CD8-positive, alpha-beta memory T cell (primary cell): Measurements from ENCODE around the gene RNF5. TPM values are rescaled to one million over a fixed set of nuclear protein-coding genes. Genes with fewer than 3 reads are reported as not detected.

Experiments
- CTCF ChIA-PET: fragments of 350-600 bp; sonication (Branson Sonifier 250); formaldehyde crosslinking; loops from one replicate; lab custom pipeline; 2021; ENCODE audit warnings: antibody characterized with exemption; lab: Charles Lee
- POLR2A ChIA-PET: fragments of 350-600 bp; sonication (Branson Sonifier 250); formaldehyde crosslinking; loops from one replicate; lab custom pipeline; 2021; ENCODE audit warnings: antibody characterized with exemption; lab: Charles Lee
- DNase-seq, 5 donors: peaks; one replicate each; pipeline versions ENCODE4 v3.0.0 to v3.0.0-alpha.2; 2020 to 2022; ENCODE audit warnings: mixed read lengths in 1 of 5
- H3K27ac ChIP-seq: one replicate; pipeline ENCODE4 v1.7.0; 2013; ENCODE audit warnings: low read depth, mild to moderate bottlenecking, low read length, moderate library complexity
- H3K27me3 ChIP-seq: 2 replicates; pipeline ENCODE4 v1.7.0; 2013; ENCODE audit warnings: low read length, mild to moderate bottlenecking; ENCODE audit not compliant: insufficient read depth, poor library complexity, severe bottlenecking
- H3K36me3 ChIP-seq: 2 replicates; pipeline ENCODE4 v1.7.0; 2013; ENCODE audit warnings: mild to moderate bottlenecking, low read length, moderate library complexity; ENCODE audit not compliant: insufficient read depth
- H3K4me1 ChIP-seq: 2 replicates; pipeline ENCODE4 v1.7.0; 2013; ENCODE audit warnings: mild to moderate bottlenecking, low read length, moderate library complexity; ENCODE audit not compliant: insufficient read depth
- H3K4me3 ChIP-seq: 2 replicates; pipeline ENCODE4 v1.7.0; 2013; ENCODE audit warnings: mild to moderate bottlenecking, low read length
- H3K9me3 ChIP-seq: 2 replicates; pipeline ENCODE4 v1.7.0; 2013; ENCODE audit warnings: mild to moderate bottlenecking, low read length
- H3K27ac Mint-ChIP-seq, 8 donors: one replicate each; pipeline ENCODE4 v1.8.0; 2020 to 2021; ENCODE audit warnings: mixed read lengths in 8 of 8, mild to moderate bottlenecking in 6 of 8, inconsistent platforms in 3 of 8, moderate library complexity in 3 of 8
- H3K27me3 Mint-ChIP-seq, 2 donors: one replicate each; pipeline ENCODE4 v1.8.0; 2020 to 2021; ENCODE audit warnings: mixed read lengths in 2 of 2, mild to moderate bottlenecking in 1 of 2, moderate library complexity in 1 of 2
- H3K36me3 Mint-ChIP-seq, 3 donors: one replicate each; pipeline ENCODE4 v1.8.0; 2020 to 2021; ENCODE audit warnings: mixed read lengths in 3 of 3, inconsistent platforms in 1 of 3, mild to moderate bottlenecking in 1 of 3
- H3K4me1 Mint-ChIP-seq, 3 donors: one replicate each; pipeline ENCODE4 v1.8.0; 2020 to 2021; ENCODE audit warnings: mixed read lengths in 3 of 3, inconsistent platforms in 1 of 3, mild to moderate bottlenecking in 1 of 3
- H3K4me3 Mint-ChIP-seq, 7 donors: one replicate each; pipeline ENCODE4 v1.8.0; 2020 to 2021; ENCODE audit warnings: mixed read lengths in 7 of 7, mild to moderate bottlenecking in 6 of 7, moderate library complexity in 4 of 7, inconsistent platforms in 2 of 7
- H3K9me3 Mint-ChIP-seq, 5 donors: one replicate each; pipeline ENCODE4 v1.8.0; 2020 to 2022; ENCODE audit warnings: mixed read lengths in 5 of 5, mild to moderate bottlenecking in 3 of 5, moderate library complexity in 2 of 5, inconsistent platforms in 1 of 5
- polyA plus RNA-seq: library from polyadenylated mRNA; unstranded; fragments of 300-500 nt; fragmentation: Illumina TruSeq; gene quantifications from one replicate; pipeline ENCODE4 v1.2.3, GENCODE V29; 2021
- total RNA-seq, 2 experiments: library from RNA; stranded (reverse); gene quantifications; one replicate each; pipeline ENCODE4 v1.2.3, GENCODE V29; 2021

The RNF5 gene
- total and polyA plus RNA-seq, 3 experiments from 2014 or later: 52.7 to 110 (median 52.9) TPM

- POLR2A ChIA-PET: interaction anchor here (0.5 to 0.7 kb wide), 2 partner anchors 29 to 457 kb away, joined by 3 to 5 read pairs; no protein-coding TSS in a partner anchor
- H3K9me3 ChIP-seq: no peaks in the 10 kb centered on the region
- no peaks in the 10 kb centered on the region for H3K27me3 ChIP-seq
- H3K36me3 Mint-ChIP-seq: peaks cover 0 to 65% (median 14%) of the 10 kb centered on the region in 3 donors
- H3K4me1 Mint-ChIP-seq: peaks cover 4 to 5% (median 5%) of the 10 kb centered on the region in 3 donors
- CTCF ChIA-PET: interaction anchor here (1.6 kb wide), 1 partner anchor 29 kb away, joined by 4 read pairs; no protein-coding TSS in a partner anchor
- H3K4me3 ChIP-seq: no peak overlapping the region
- H3K27ac Mint-ChIP-seq: peak overlapping the region in 2 of 8 donors; percentile 50 to 75
- H3K9me3 Mint-ChIP-seq: no peaks in the 10 kb centered on the region
- no peaks in the 10 kb centered on the region for H3K27me3 Mint-ChIP-seq
- no peak overlapping the region for H3K4me3 Mint-ChIP-seq
- H3K4me1 ChIP-seq: no peaks in the 10 kb centered on the region
- DNase-seq: no peak
- H3K36me3 ChIP-seq: peaks cover 16% of the 10 kb centered on the region
- H3K27ac ChIP-seq: no peak overlapping the region
Measured at GRCh38 chr6:32166411-32167061, 11.7 kb upstream of the RNF5 start.

- ChIA-PET CTCF (interaction anchor here (1.6 kb wide), 1 partner anchor 28 kb away, joined by 4 read pairs; no protein-coding TSS in a partner anchor), POLR2A (interaction anchor here (0.7 kb wide), 1 partner anchor 28 kb away, joined by 3 read pairs; no protein-coding TSS in a partner anchor)
- DNase-seq: no peak
- H3K4me3 ChIP-seq: no peak overlapping the region
- H3K36me3 Mint-ChIP-seq: peaks cover 0 to 67% (median 14%) of the 10 kb centered on the region in 3 donors
- no peaks in the 10 kb centered on the region for H3K4me1 ChIP-seq
- no peaks in the 10 kb centered on the region for H3K9me3 ChIP-seq
- H3K27ac Mint-ChIP-seq: peak overlapping the region in 1 of 8 donors; percentile 64
- H3K27ac ChIP-seq: peak overlapping the region; percentile 62
- H3K27me3 Mint-ChIP-seq: no peaks in the 10 kb centered on the region
- H3K27me3 ChIP-seq: no peaks in the 10 kb centered on the region
- no peak overlapping the region for H3K4me3 Mint-ChIP-seq
- peaks cover 16% of the 10 kb centered on the region for H3K36me3 ChIP-seq
- H3K4me1 Mint-ChIP-seq: peaks cover 4 to 8% (median 5%) of the 10 kb centered on the region in 3 donors
- H3K9me3 Mint-ChIP-seq: no peaks in the 10 kb centered on the region
Measured at GRCh38 chr6:32167154-32167760, 10.9 kb upstream of the RNF5 start.

GRCh38 chr6:32167761-32168262 lies 10.4 kb upstream of the RNF5 start:
- Histone ChIP-seq H3K27me3 (no peaks in the 10 kb centered on the region), H3K4me1 (peaks cover 5% of the 10 kb centered on the region), H3K36me3 (peaks cover 16% of the 10 kb centered on the region), H3K4me3 (no peak overlapping the region), H3K9me3 (no peaks in the 10 kb centered on the region), H3K27ac (peak overlapping the region; percentile 62)
- peaks cover 0 to 63% (median 14%) of the 10 kb centered on the region in 3 donors for H3K36me3 Mint-ChIP-seq
- DNase-seq: no peak
- H3K27ac Mint-ChIP-seq: peak overlapping the region in 1 of 8 donors; percentile 64
- H3K27me3 Mint-ChIP-seq: no peaks in the 10 kb centered on the region
- H3K4me3 Mint-ChIP-seq: no peak overlapping the region
- no peaks in the 10 kb centered on the region for H3K9me3 Mint-ChIP-seq
- POLR2A ChIA-PET: no interaction called here
- H3K4me1 Mint-ChIP-seq: peaks cover 4 to 12% (median 9%) of the 10 kb centered on the region in 3 donors
- CTCF ChIA-PET: no interaction called here

- H3K4me3 ChIP-seq: no peak overlapping the region
- ChIA-PET POLR2A (no interaction called here), CTCF (no interaction called here)
- Mint-ChIP-seq H3K27ac (peak overlapping the region in 1 of 8 donors; percentile 75), H3K4me1 (peaks cover 6 to 17% (median 15%) of the 10 kb centered on the region in 3 donors), H3K27me3 (no peaks in the 10 kb centered on the region), H3K36me3 (peaks cover 0 to 59% (median 14%) of the 10 kb centered on the region in 3 donors), H3K9me3 (no peaks in the 10 kb centered on the region), H3K4me3 (no peak overlapping the region)
- H3K4me1 ChIP-seq: peaks cover 9% of the 10 kb centered on the region
- H3K27me3 ChIP-seq: no peaks in the 10 kb centered on the region
- DNase-seq: no peak
- no peaks in the 10 kb centered on the region for H3K9me3 ChIP-seq
- H3K36me3 ChIP-seq: peaks cover 16% of the 10 kb centered on the region
- H3K27ac ChIP-seq: peak overlapping the region; percentile 62
Measured at GRCh38 chr6:32168350-32168749, 9.9 kb upstream of the RNF5 start.

GRCh38 chr6:32168807-32169591 lies 9.2 kb upstream of the RNF5 start:
- CTCF ChIA-PET: no interaction called here
- Histone ChIP-seq H3K4me1 (peaks cover 15% of the 10 kb centered on the region), H3K4me3 (no peak overlapping the region), H3K27ac (peak overlapping the region; percentile 62), H3K27me3 (no peaks in the 10 kb centered on the region), H3K9me3 (no peaks in the 10 kb centered on the region), H3K36me3 (peaks cover 16% of the 10 kb centered on the region)
- H3K9me3 Mint-ChIP-seq: no peaks in the 10 kb centered on the region
- peaks cover 10 to 24% (median 21%) of the 10 kb centered on the region in 3 donors for H3K4me1 Mint-ChIP-seq
- POLR2A ChIA-PET: interaction anchor here (0.5 kb wide), 1 partner anchor 195 kb away, joined by 3 read pairs; no protein-coding TSS in a partner anchor
- peak overlapping the region in 1 of 8 donors; percentile 57 for H3K27ac Mint-ChIP-seq
- peaks cover 0 to 59% (median 14%) of the 10 kb centered on the region in 3 donors for H3K36me3 Mint-ChIP-seq
- H3K27me3 Mint-ChIP-seq: no peaks in the 10 kb centered on the region
- H3K4me3 Mint-ChIP-seq: no peak overlapping the region
- no peak for DNase-seq

- peaks cover 16% of the 10 kb centered on the region for H3K36me3 ChIP-seq
- Mint-ChIP-seq H3K27ac (no peak overlapping the region), H3K9me3 (no peaks in the 10 kb centered on the region), H3K4me3 (no peak overlapping the region), H3K36me3 (peaks cover 0 to 57% (median 14%) of the 10 kb centered on the region in 3 donors), H3K4me1 (peaks cover 22 to 37% (median 29%) of the 10 kb centered on the region in 3 donors), H3K27me3 (no peaks in the 10 kb centered on the region)
- peaks cover 28% of the 10 kb centered on the region for H3K4me1 ChIP-seq
- no peak overlapping the region for H3K4me3 ChIP-seq
- H3K9me3 ChIP-seq: no peaks in the 10 kb centered on the region
- H3K27ac ChIP-seq: no peak overlapping the region
- POLR2A ChIA-PET: no interaction called here
- DNase-seq: no peak
- CTCF ChIA-PET: interaction anchor here (1.0 kb wide), 2 partner anchors 16 to 19 kb away, joined by 3 read pairs; partner anchors contain the start of gene PRRT1
- H3K27me3 ChIP-seq: no peaks in the 10 kb centered on the region
Measured at GRCh38 chr6:32170294-32170693, 7.9 kb upstream of the RNF5 start.

GRCh38 chr6:32171234-32171633 lies 7.0 kb upstream of the RNF5 start:
- peaks cover 0 to 52% (median 15%) of the 10 kb centered on the region in 3 donors for H3K36me3 Mint-ChIP-seq

More at GRCh38 chr6:32171234-32171633, 7.0 kb upstream of the RNF5 start:
- Histone ChIP-seq H3K36me3 (peaks cover 16% of the 10 kb centered on the region), H3K27me3 (no peaks in the 10 kb centered on the region), H3K27ac (no peak overlapping the region), H3K9me3 (no peaks in the 10 kb centered on the region), H3K4me3 (no peak overlapping the region), H3K4me1 (peaks cover 33% of the 10 kb centered on the region)
- Mint-ChIP-seq H3K4me3 (peak overlapping the region in 2 of 7 donors; percentile 26 to 64), H3K4me1 (peaks cover 28 to 43% (median 35%) of the 10 kb centered on the region in 3 donors), H3K27me3 (no peaks in the 10 kb centered on the region), H3K9me3 (no peaks in the 10 kb centered on the region), H3K27ac (peak overlapping the region in 1 of 8 donors; percentile 74)
- ChIA-PET POLR2A (no interaction called here), CTCF (interaction anchor here (1.0 kb wide), 1 partner anchor 20 kb away, joined by 3 read pairs; the partner anchor contains the start of gene PRRT1)
- no peak for DNase-seq
